ENCODE measurements around the gene SPSB1.

SPSB1 gene

GRCh38 chr1:9402717-9403225, 110.1 kb downstream of the SPSB1 start:
- no peak for DNase-seq (ENCODE audit: low spot score)
- H3K4me1 ChIP-seq (ENCODE audit: insufficient read depth, poor library complexity, severe bottlenecking) = no peaks in the 10 kb centered on the region
- no peaks in the 10 kb centered on the region for H3K9me3 ChIP-seq (ENCODE audit: severe bottlenecking)
- no peak overlapping the region for H3K27ac ChIP-seq (ENCODE audit: poor library complexity, severe bottlenecking)
- no peak for ATAC-seq (ENCODE audit: low read depth)
- no peaks in the 10 kb centered on the region for H3K36me3 ChIP-seq (ENCODE audit: low read depth)
- TF ChIP-seq, protein P1, sequence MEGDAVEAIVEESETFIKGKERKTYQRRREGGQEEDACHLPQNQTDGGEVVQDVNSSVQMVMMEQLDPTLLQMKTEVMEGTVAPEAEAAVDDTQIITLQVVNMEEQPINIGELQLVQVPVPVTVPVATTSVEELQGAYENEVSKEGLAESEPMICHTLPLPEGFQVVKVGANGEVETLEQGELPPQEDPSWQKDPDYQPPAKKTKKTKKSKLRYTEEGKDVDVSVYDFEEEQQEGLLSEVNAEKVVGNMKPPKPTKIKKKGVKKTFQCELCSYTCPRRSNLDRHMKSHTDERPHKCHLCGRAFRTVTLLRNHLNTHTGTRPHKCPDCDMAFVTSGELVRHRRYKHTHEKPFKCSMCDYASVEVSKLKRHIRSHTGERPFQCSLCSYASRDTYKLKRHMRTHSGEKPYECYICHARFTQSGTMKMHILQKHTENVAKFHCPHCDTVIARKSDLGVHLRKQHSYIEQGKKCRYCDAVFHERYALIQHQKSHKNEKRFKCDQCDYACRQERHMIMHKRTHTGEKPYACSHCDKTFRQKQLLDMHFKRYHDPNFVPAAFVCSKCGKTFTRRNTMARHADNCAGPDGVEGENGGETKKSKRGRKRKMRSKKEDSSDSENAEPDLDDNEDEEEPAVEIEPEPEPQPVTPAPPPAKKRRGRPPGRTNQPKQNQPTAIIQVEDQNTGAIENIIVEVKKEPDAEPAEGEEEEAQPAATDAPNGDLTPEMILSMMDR (IDR thresholded peaks at IDR 0.05; ENCODE audit: poor library complexity, severe bottlenecking) = no peak
- no peak overlapping the region for H3K4me3 ChIP-seq (ENCODE audit: severe bottlenecking)
- no peaks in the 10 kb centered on the region for H3K27me3 ChIP-seq (ENCODE audit: insufficient read depth, poor library complexity, severe bottlenecking)

DNA sequence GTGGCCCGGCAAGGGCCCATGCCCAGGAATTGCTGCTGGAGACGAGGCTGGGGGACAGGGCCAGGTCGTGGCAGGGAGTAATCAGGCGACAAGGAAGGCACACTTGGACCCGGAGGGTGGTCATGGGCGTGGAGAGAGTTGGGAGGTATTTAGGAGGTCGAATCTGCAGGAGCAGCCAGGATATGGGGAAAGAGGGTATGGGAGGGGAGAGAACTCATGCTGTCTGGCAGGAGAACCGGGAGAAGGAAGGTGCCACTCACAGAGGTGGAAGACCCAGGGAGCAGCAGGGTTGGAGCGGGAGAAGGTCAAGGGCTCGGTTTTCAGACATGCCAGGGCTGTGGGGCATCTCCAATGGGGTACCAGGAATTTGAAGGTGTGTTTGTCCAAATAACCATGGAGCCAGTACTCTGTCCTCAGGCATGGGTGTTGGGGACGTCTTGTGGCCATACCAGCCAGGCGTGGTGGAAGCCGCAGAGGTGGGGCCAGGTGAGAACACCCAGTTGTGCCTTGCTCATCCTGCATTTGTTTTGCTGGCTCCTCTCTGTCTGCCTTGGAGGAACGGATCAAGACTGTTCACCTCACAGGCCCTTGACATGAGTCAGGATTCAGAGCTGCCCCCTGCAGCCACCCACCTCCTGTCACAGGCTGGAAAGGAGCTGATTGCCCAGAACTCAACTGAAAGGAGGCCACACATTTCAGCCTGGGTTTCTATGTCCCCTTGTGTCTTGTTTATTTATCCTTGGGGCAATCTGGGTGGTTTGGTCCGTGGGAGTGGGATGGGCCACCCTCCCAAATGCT, 111.6 kb downstream of the SPSB1 start:
- DNase-seq (ENCODE audit: low spot score) = no peak
- TF ChIP-seq, protein P1 (IDR thresholded peaks at IDR 0.05; ENCODE audit: poor library complexity, severe bottlenecking) = no peak
- no peaks in the 10 kb centered on the region for H3K36me3 ChIP-seq (ENCODE audit: low read depth)
- no peak overlapping the region for H3K27ac ChIP-seq (ENCODE audit: poor library complexity, severe bottlenecking)
- no peak overlapping the region for H3K4me3 ChIP-seq (ENCODE audit: severe bottlenecking)
- H3K4me1 ChIP-seq (ENCODE audit: insufficient read depth, poor library complexity, severe bottlenecking) = no peaks in the 10 kb centered on the region
- no peak for ATAC-seq (ENCODE audit: low read depth)
- H3K9me3 ChIP-seq (ENCODE audit: severe bottlenecking) = no peaks in the 10 kb centered on the region
- H3K27me3 ChIP-seq (ENCODE audit: insufficient read depth, poor library complexity, severe bottlenecking) = no peaks in the 10 kb centered on the region

GRCh38 chr1:9406111-9406510, 113.4 kb downstream of the SPSB1 start:
- no peaks in the 10 kb centered on the region for H3K4me1 ChIP-seq (ENCODE audit: insufficient read depth, poor library complexity, severe bottlenecking)

GRCh38 chr1:9410737-9411297, 118.1 kb downstream of the SPSB1 start:
- no peak for DNase-seq (ENCODE audit: low spot score)
- Histone ChIP-seq H3K4me1 (ENCODE audit: insufficient read depth, poor library complexity, severe bottlenecking) (peaks cover 13% of the 10 kb centered on the region), H3K27ac (ENCODE audit: poor library complexity, severe bottlenecking) (no peak overlapping the region), H3K4me3 (ENCODE audit: severe bottlenecking) (no peak overlapping the region), H3K9me3 (ENCODE audit: severe bottlenecking) (no peaks in the 10 kb centered on the region), H3K27me3 (ENCODE audit: insufficient read depth, poor library complexity, severe bottlenecking) (no peaks in the 10 kb centered on the region), H3K36me3 (ENCODE audit: low read depth) (no peaks in the 10 kb centered on the region)
- TF ChIP-seq, protein P1 (IDR thresholded peaks at IDR 0.05; ENCODE audit: poor library complexity, severe bottlenecking) = no peak
- ATAC-seq (ENCODE audit: low read depth) = peak; percentile 51

More at GRCh38 chr1:9406111-9406510, 113.4 kb downstream of the SPSB1 start:
- no peaks in the 10 kb centered on the region for H3K36me3 ChIP-seq (ENCODE audit: low read depth)
- ATAC-seq (ENCODE audit: low read depth) (no peak), DNase-seq (ENCODE audit: low spot score) (no peak)
- no peaks in the 10 kb centered on the region for H3K9me3 ChIP-seq (ENCODE audit: severe bottlenecking)
- H3K27ac ChIP-seq (ENCODE audit: poor library complexity, severe bottlenecking) = no peak overlapping the region
- no peaks in the 10 kb centered on the region for H3K27me3 ChIP-seq (ENCODE audit: insufficient read depth, poor library complexity, severe bottlenecking)
- no peak overlapping the region for H3K4me3 ChIP-seq (ENCODE audit: severe bottlenecking)
- TF ChIP-seq, protein P1 (IDR thresholded peaks at IDR 0.05; ENCODE audit: poor library complexity, severe bottlenecking) = no peak
